IMR-90 (cell line): ENCODE measurements around the gene APC2. TPM values are rescaled to one million over a fixed set of nuclear protein-coding genes. Genes with fewer than 3 reads are reported as not detected.

Experiments used
- ATAC-seq: fragments of 200-7000 bp; cut with Tn5 transposase; 2 replicates; pipeline ENCODE4 v1.9.1; 2020; ENCODE audit warnings: low read depth, mild to moderate bottlenecking, moderate library complexity
- BruUV-seq: library from RNA; stranded (reverse); fragments of 400-500 nt; replicated peaks from 2 replicates; lab custom pipeline; 2021; lab: Mats Ljungman, UMichigan
- CTCF ChIA-PET: fragments of 300-600 bp; formaldehyde crosslinking; extraction: SDS; loops from one replicate; lab custom pipeline; 2021; ENCODE audit warnings: antibody characterized with exemption; lab: Yijun Ruan, JAX
- POLR2A ChIA-PET: fragments of 300-600 bp; sonication (Branson Sonifier 250); formaldehyde crosslinking; loops from one replicate; lab custom pipeline; 2022; ENCODE audit warnings: antibody characterized with exemption; ENCODE audit not compliant: unreplicated experiment; lab: Charles Lee
- DNase-seq: peaks from one replicate; pipeline ENCODE4 v3.0.0; 2013
- H2AFZ ChIP-seq: replicated peaks from 2 replicates; pipeline ENCODE3; 2013; ENCODE audit warnings: low read length, mild to moderate bottlenecking; ENCODE audit not compliant: poor library complexity
- H2AK5ac ChIP-seq: 2 replicates; pipeline ENCODE4 v1.6.1; 2013; ENCODE audit warnings: low read depth, low read length, inconsistent platforms
- H2AK9ac ChIP-seq: replicated peaks from 2 replicates; pipeline ENCODE3; 2013; ENCODE audit warnings: mild to moderate bottlenecking, low read depth, low read length, moderate library complexity; ENCODE audit not compliant: poor library complexity
- H2BK120ac ChIP-seq: 2 replicates; pipeline ENCODE4 v1.6.1; 2013; ENCODE audit warnings: low read depth, low read length, inconsistent platforms
- H2BK15ac ChIP-seq: 3 replicates; pipeline ENCODE4 v1.6.1; 2013; ENCODE audit warnings: low read depth, low read length, inconsistent platforms
- H2BK20ac ChIP-seq: 2 replicates; pipeline ENCODE4 v1.6.1; 2013; ENCODE audit warnings: low read depth, mild to moderate bottlenecking, inconsistent platforms, low read length, moderate library complexity
- H2BK5ac ChIP-seq: 2 replicates; pipeline ENCODE4 v1.6.1; 2013; ENCODE audit warnings: mild to moderate bottlenecking, low read depth, low read length, inconsistent platforms; ENCODE audit not compliant: poor library complexity, severe bottlenecking
- H3K14ac ChIP-seq: replicated peaks from 2 replicates; pipeline ENCODE4 v1.6.1; 2013; ENCODE audit warnings: low read depth, low read length, inconsistent platforms
- H3K18ac ChIP-seq: 2 replicates; pipeline ENCODE4 v1.6.1; 2013; ENCODE audit warnings: low read depth, low read length, control low read depth
- H3K23ac ChIP-seq: 2 replicates; pipeline ENCODE4 v1.6.1; 2013; ENCODE audit warnings: low read depth, low read length, inconsistent platforms
- H3K27ac ChIP-seq: 2 replicates; pipeline ENCODE4 v1.5.1; 2013; ENCODE audit warnings: mild to moderate bottlenecking, control low read depth, low read length; ENCODE audit not compliant: insufficient read depth
- H3K27me3 ChIP-seq: 2 replicates; pipeline ENCODE4 v1.6.1; 2013; ENCODE audit warnings: low read length; ENCODE audit not compliant: control insufficient read depth, insufficient read depth
- H3K36me3 ChIP-seq: 2 replicates; pipeline ENCODE4 v1.6.1; 2013; ENCODE audit warnings: low read length, mixed read lengths; ENCODE audit not compliant: control insufficient read depth, insufficient read depth
- H3K4ac ChIP-seq: 2 replicates; pipeline ENCODE4 v1.6.1; 2013; ENCODE audit warnings: low read depth, low read length, inconsistent platforms
- H3K4me1 ChIP-seq: 2 replicates; pipeline ENCODE4 v1.6.1; 2013; ENCODE audit warnings: low read length, mixed read lengths; ENCODE audit not compliant: control insufficient read depth, insufficient read depth
- H3K4me2 ChIP-seq: 2 replicates; pipeline ENCODE4 v1.6.1; 2013; ENCODE audit warnings: low read depth, mild to moderate bottlenecking, control low read depth, low read length, moderate library complexity
- H3K4me3 ChIP-seq: 2 replicates; pipeline ENCODE4 v1.5.1; 2013; ENCODE audit warnings: low read depth, mild to moderate bottlenecking, control low read depth, low read length, moderate library complexity; ENCODE audit not compliant: insufficient read depth
- H3K56ac ChIP-seq: 2 replicates; pipeline ENCODE4 v1.6.1; 2013; ENCODE audit warnings: low read length, inconsistent platforms; ENCODE audit not compliant: insufficient read depth; ENCODE audit errors: extremely low read depth
- H3K79me1 ChIP-seq, 2 experiments: 2 replicates each; pipeline ENCODE4 v1.6.1; 2013; ENCODE audit warnings: low read length in 2 of 2, inconsistent platforms in 1 of 2, low read depth in 1 of 2
- H3K9ac ChIP-seq: 2 replicates; pipeline ENCODE4 v1.6.1; 2013; ENCODE audit warnings: low read depth, low read length, control low read depth
- H3K9me1 ChIP-seq: 2 replicates; pipeline ENCODE4 v1.6.1; 2013; ENCODE audit warnings: low read length, inconsistent platforms; ENCODE audit not compliant: insufficient read depth
- H3K9me3 ChIP-seq: 2 replicates; pipeline ENCODE4 v1.6.1; 2013; ENCODE audit warnings: low read length; ENCODE audit not compliant: control insufficient read depth, insufficient read depth
- H4K20me1 ChIP-seq: 2 replicates; pipeline ENCODE4 v1.6.1; 2013; ENCODE audit warnings: low read length, inconsistent platforms; ENCODE audit not compliant: insufficient read depth
- H4K5ac ChIP-seq: 2 replicates; pipeline ENCODE4 v1.6.1; 2013; ENCODE audit warnings: mild to moderate bottlenecking, low read depth, low read length, control low read depth
- H4K8ac ChIP-seq, 2 experiments: 2 replicates each; pipeline ENCODE4 v1.6.1; 2013; ENCODE audit warnings: low read depth in 2 of 2, low read length in 2 of 2, control low read depth in 1 of 2, inconsistent platforms in 1 of 2
- H4K91ac ChIP-seq: 2 replicates; pipeline ENCODE4 v1.6.1; 2013; ENCODE audit warnings: low read depth, low read length, inconsistent platforms; ENCODE audit not compliant: insufficient read depth
- MAZ ChIP-seq: IDR thresholded peaks from 2 replicates; pipeline ENCODE4 v1.6.1; 2012; ENCODE audit warnings: low read depth, mild to moderate bottlenecking, low read length, improper control_type of control experiment, moderate library complexity, borderline replicate concordance
- POLR2A ChIP-seq: IDR thresholded peaks from 2 replicates; pipeline ENCODE4 v1.6.1; 2012; ENCODE audit warnings: mild to moderate bottlenecking, low read depth, low read length
- WGBS, 2 experiments: methylation state at CpG; one replicate each; pipeline versions ENCODE4 v1.1.5 to v1.1.7; 2013; ENCODE audit warnings: missing lambda C conversion rate in 2 of 2; ENCODE audit not compliant: insufficient read length in 1 of 2; ENCODE audit errors: extremely low coverage in 2 of 2; 5-methylcytosine and 5-hydroxymethylcytosine counted together
- dilution Hi-C: fragments of 300-500 bp; cut with HindIII; formaldehyde crosslinking; loops from one replicate; pipeline ENCODE4 v1.14.3; 2018; ENCODE audit warnings: low sequenced_read_pairs; ENCODE audit not compliant: unreplicated experiment
- in situ Hi-C: fragments of 300-500 bp; cut with MboI; formaldehyde crosslinking; loops from 3 replicates; pipeline ENCODE4 v1.14.3; 2019; ENCODE audit warnings: low sequenced_read_pairs, inconsistent platforms, mixed read lengths
- intact Hi-C: fragments of 100-400 bp; cut with micrococcal nuclease; formaldehyde crosslinking; loops from 2 replicates; pipeline ENCODE4 v1.10.0; 2022
- polyA plus RNA-seq, 3 experiments: library from polyadenylated mRNA; depleted of rRNA; stranded (reverse); fragments of >200 nt; gene quantifications; 2 replicates each; pipeline ENCODE4 v1.2.3, GENCODE V29; 2012; ENCODE audit warnings: low replicate concordance in 1 of 3
- total RNA-seq: library from RNA; depleted of rRNA; stranded (reverse); fragments of >200 nt; gene quantifications from 2 replicates; pipeline ENCODE4 v1.2.3, GENCODE V29; 2012

The APC2 gene
- total and polyA plus RNA-seq, 2 of the 4 experiments (the other 2 are of a cell fraction) = 0.36 to 0.41 TPM

GRCh38 chr19:1446713-1447481 lies 3.0 kb upstream of the APC2 start:
- TF ChIP-seq MAZ (peak; percentile 53; the same call in 1 of the 2 replicates), POLR2A (no peak)
- Histone ChIP-seq H2BK5ac (no peak overlapping the region), H3K14ac (no peak overlapping the region), H3K4me1 (peaks cover 5% of the 10 kb centered on the region; the same call in 1 of the 2 replicates), H3K9ac (no peak overlapping the region), H3K4me3 (no peak overlapping the region), H2BK120ac (no peak overlapping the region), H2BK20ac (no peak overlapping the region), H3K9me1 (no peaks in the 10 kb centered on the region), H4K20me1 (peaks cover 50% of the 10 kb centered on the region), H3K9me3 (no peaks in the 10 kb centered on the region), H3K18ac (no peak overlapping the region), H3K27ac (no peak overlapping the region), H4K8ac (no peak overlapping the region), H3K23ac (no peak overlapping the region), H3K56ac (no peak overlapping the region), H3K27me3 (peaks cover 50% of the 10 kb centered on the region), H3K4me2 (peak overlapping the region; percentile 16), H2AK9ac (no peak overlapping the region), H2AK5ac (no peak overlapping the region), H3K36me3 (peaks cover 8% of the 10 kb centered on the region), H4K91ac (no peak overlapping the region), H2BK15ac (no peak overlapping the region), H2AFZ (peak overlapping the region; percentile 72), H3K79me1 (peaks cover 5 to 11% of the 10 kb centered on the region in 2 experiments; a peak in 3 of 4 replicates), H4K5ac (no peak overlapping the region), H3K4ac (no peak overlapping the region)
- in situ Hi-C loops (no loop called here), dilution Hi-C loops (no loop called here), intact Hi-C loops (no loop called here)
- no TSS peak for BruUV-seq
- POLR2A ChIA-PET = no interaction called here
- DNase-seq (no peak), ATAC-seq (no peak)
- CTCF ChIA-PET = no interaction called here
- 16% methylated on average over 18 of the region's 63 CpGs; no CpG with 5 or more reads in 1 of the 2 experiments for WGBS, 2 experiments
